Kidney glomerular epithelial cell (primary cell): ENCODE results near the gene PARM1.

Experiments used
- DNase-seq: peaks from one replicate; lab custom pipeline; 2025; lab: John Stamatoyannopoulos, UW

Gene PARM1

GRCh38 chr4:75031775-75032174 lies 98.9 kb downstream of the PARM1 start:
- DNase-seq: no peak

GRCh38 chr4:75034523-75034922 lies 101.6 kb downstream of the PARM1 start:
- no peak for DNase-seq

- no peak for DNase-seq
Observed at GRCh38 chr4:75035321-75035720, 102.4 kb downstream of the PARM1 start.

GRCh38 chr4:75036046-75036830 lies 103.3 kb downstream of the PARM1 start:
- DNase-seq: no peak

- DNase-seq: no peak
Observed at GRCh38 chr4:75037252-75037651, 104.3 kb downstream of the PARM1 start.

GRCh38 chr4:75038376-75038775 lies 105.5 kb downstream of the PARM1 start:
- no peak for DNase-seq

GRCh38 chr4:75040703-75041102 lies 107.8 kb downstream of the PARM1 start:
- no peak for DNase-seq

- no peak for DNase-seq
Observed at GRCh38 chr4:75042601-75043208, 109.8 kb downstream of the PARM1 start.

GRCh38 chr4:75046226-75046625 lies 113.3 kb downstream of the PARM1 start:
- DNase-seq: no peak

- DNase-seq: no peak
Observed at GRCh38 chr4:75046641-75047040, 113.7 kb downstream of the PARM1 start.

GRCh38 chr4:75048208-75048879 lies 115.4 kb downstream of the PARM1 start:
- DNase-seq: no peak

- no peak for DNase-seq
Observed at GRCh38 chr4:75051431-75051830, 118.5 kb downstream of the PARM1 start.

GRCh38 chr4:75053352-75053751 lies 120.4 kb downstream of the PARM1 start:
- DNase-seq: no peak

GRCh38 chr4:75054078-75054477 lies 121.2 kb downstream of the PARM1 start:
- no peak for DNase-seq

- DNase-seq: no peak
Observed at GRCh38 chr4:75056277-75056676, 123.4 kb downstream of the PARM1 start.

GRCh38 chr4:75057369-75057768 lies 124.5 kb downstream of the PARM1 start:
- DNase-seq: no peak

GRCh38 chr4:75058486-75058885 lies 125.6 kb downstream of the PARM1 start:
- no peak for DNase-seq

- DNase-seq: no peak
Observed at GRCh38 chr4:75063433-75063832, 130.5 kb downstream of the PARM1 start.

- no peak for DNase-seq
Observed at GRCh38 chr4:75065909-75066308, 133.0 kb downstream of the PARM1 start.

GRCh38 chr4:75069493-75070074 lies 136.7 kb downstream of the PARM1 start:
- no peak for DNase-seq

- no peak for DNase-seq
Observed at GRCh38 chr4:75071317-75071716, 138.4 kb downstream of the PARM1 start.

- DNase-seq: no peak
Observed at GRCh38 chr4:75080888-75081287, 148.0 kb downstream of the PARM1 start.

GRCh38 chr4:75081561-75081960 lies 148.6 kb downstream of the PARM1 start:
- no peak for DNase-seq
